ENCODE measurements around the gene OR4D2.

- TF ChIP-seq ZBTB49 (CRISPR knock-in tag; IDR thresholded peaks at IDR 0.05; ENCODE audit: borderline replicate concordance) = no peak
- TF ChIP-seq RNF2 (conservative IDR thresholded peaks at IDR 0.05; ENCODE audit: low read depth) = no peak
- TF ChIP-seq MAX (IDR thresholded peaks at IDR 0.05) = no peak
- no peak for TF ChIP-seq UBTF (CRISPR knock-in tag; IDR thresholded peaks at IDR 0.05)
- TF ChIP-seq ISX (CRISPR knock-in tag; conservative IDR thresholded peaks at IDR 0.05) = no peak
- no peak for TF ChIP-seq ESRRA (CRISPR knock-in tag; IDR thresholded peaks at IDR 0.05; ENCODE audit: low read depth)
- TF ChIP-seq POLR2A (IDR thresholded peaks at IDR 0.05; ENCODE audit: insufficient read depth in 1 of 2, low read depth in 2 of 2, low read length in 2 of 2) = no peak
- TF ChIP-seq ZNF232 (CRISPR knock-in tag; IDR thresholded peaks at IDR 0.05; ENCODE audit: borderline replicate concordance) = no peak
- TF ChIP-seq ZNF33B (CRISPR knock-in tag; IDR thresholded peaks at IDR 0.05) = no peak
- TF ChIP-seq ZNF773 (CRISPR knock-in tag; IDR thresholded peaks at IDR 0.05; ENCODE audit: borderline replicate concordance) = no peak
- no peak for TF ChIP-seq ZSCAN31 (CRISPR knock-in tag; IDR thresholded peaks at IDR 0.05; ENCODE audit: low read depth)
- TF ChIP-seq HMGXB4 (CRISPR knock-in tag; IDR thresholded peaks at IDR 0.05; ENCODE audit: borderline replicate concordance in 1 of 2, low read depth in 1 of 2) = no peak
- TF ChIP-seq ELK4 (CRISPR knock-in tag; IDR thresholded peaks at IDR 0.05; ENCODE audit: borderline replicate concordance) = no peak
- TF ChIP-seq NFIC (IDR thresholded peaks at IDR 0.05; ENCODE audit: low read length) = no peak
These were observed 24.6 kb downstream of the OR4D2 start for GRCh38 chr17:58191241-58191896.

Data from HepG2 (cell line).